Activated CD4-positive, alpha-beta T cell treated with anti-CD3 and anti-CD28 coated beads for 4 hours (primary cell): ENCODE data around the gene LMO1.

ENCODE experiments used
- DNase-seq, 2 donors: peaks; one replicate each; pipeline ENCODE4 v3.0.0-alpha.2; 2020

The LMO1 gene

GRCh38 chr11:8225589-8226036, 38.1 kb downstream of the LMO1 start:
- DNase-seq = peak; percentile 58 to 61

GRCh38 chr11:8224711-8225110, 39.0 kb downstream of the LMO1 start:
- DNase-seq = no peak

GRCh38 chr11:8224161-8224591, 39.5 kb downstream of the LMO1 start:
- DNase-seq = no peak

- no peak for DNase-seq
Observed at GRCh38 chr11:8223513-8223900, 40.2 kb downstream of the LMO1 start.

GRCh38 chr11:8222820-8223512, 40.7 kb downstream of the LMO1 start:
- DNase-seq = no peak

GRCh38 chr11:8221917-8222495, 41.7 kb downstream of the LMO1 start:
- no peak for DNase-seq

GRCh38 chr11:8221046-8221723, 42.5 kb downstream of the LMO1 start:
- no peak for DNase-seq

GRCh38 chr11:8220261-8221045, 43.2 kb downstream of the LMO1 start:
- no peak for DNase-seq

GRCh38 chr11:8219257-8220021, 44.2 kb downstream of the LMO1 start:
- DNase-seq = peak in 1 of 2 donors; percentile 4

- DNase-seq = no peak
Observed at GRCh38 chr11:8218840-8219239, 44.8 kb downstream of the LMO1 start.

GRCh38 chr11:8218409-8218808, 45.3 kb downstream of the LMO1 start:
- DNase-seq = no peak

- no peak for DNase-seq
Observed at GRCh38 chr11:8217926-8218325, 45.8 kb downstream of the LMO1 start.

GRCh38 chr11:8217136-8217535, 46.5 kb downstream of the LMO1 start:
- DNase-seq = no peak

- no peak for DNase-seq
Observed at GRCh38 chr11:8213376-8213775, 50.3 kb downstream of the LMO1 start.

GRCh38 chr11:8209208-8209807, 54.4 kb downstream of the LMO1 start:
- DNase-seq = no peak

GRCh38 chr11:8207080-8208000, 56.3 kb downstream of the LMO1 start:
- no peak for DNase-seq

GRCh38 chr11:8206251-8207079, 57.2 kb downstream of the LMO1 start:
- DNase-seq = no peak

- no peak for DNase-seq
Observed at GRCh38 chr11:8205566-8205965, 58.1 kb downstream of the LMO1 start.

- DNase-seq = no peak
Observed at GRCh38 chr11:8204596-8204995, 59.1 kb downstream of the LMO1 start.

GRCh38 chr11:8204025-8204424, 59.7 kb downstream of the LMO1 start:
- DNase-seq = no peak
